Stimulated activated CD8-positive, alpha-beta memory T cell treated with anti-CD3 and anti-CD28 coated beads, Interleukin-12 subunit alpha, Interleukin-12 subunit beta, amount 100 ng/mL, for 1 hour (primary cell): Measurements from ENCODE around the gene TMEM52B.
"Not testable (repeated sequence)": the region's sequence is repeated elsewhere in the genome, so short reads cannot be mapped to it uniquely, and the experiment has no call there.

ENCODE experiments used
- DNase-seq: peaks from one replicate; pipeline ENCODE4 v3.0.0-alpha.2; 2020; ENCODE audit warnings: low read depth

Gene TMEM52B

GRCh38 chr12:10211940-10212738, 33.3 kb downstream of the TMEM52B start:
- peak; percentile 77 for DNase-seq

DNA sequence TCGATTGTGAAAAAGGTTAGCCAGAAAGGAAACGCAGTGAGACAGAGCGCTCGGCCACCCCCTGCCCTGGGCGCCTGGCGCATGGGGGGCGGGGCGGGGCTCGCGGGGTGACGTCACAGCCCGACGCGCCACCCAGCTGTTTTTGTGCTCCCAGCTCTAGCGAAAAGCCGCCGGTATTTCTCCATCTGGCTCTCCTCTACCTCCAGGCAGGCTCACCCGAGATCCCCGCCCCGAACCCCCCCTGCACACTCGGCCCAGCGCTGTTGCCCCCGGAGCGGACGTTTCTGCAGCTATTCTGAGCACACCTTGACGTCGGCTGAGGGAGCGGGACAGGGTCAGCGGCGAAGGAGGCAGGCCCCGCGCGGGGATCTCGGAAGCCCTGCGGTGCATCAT, 33.9 kb downstream of the TMEM52B start, which contains the start of gene GABARAPL1:
Gene GABARAPL1 (plus strand): TSS at position 139 of the 393 bp plus-strand sequence. CDS start 253 bp downstream, at position 392.
- DNase-seq, result peak; percentile 63

DNA sequence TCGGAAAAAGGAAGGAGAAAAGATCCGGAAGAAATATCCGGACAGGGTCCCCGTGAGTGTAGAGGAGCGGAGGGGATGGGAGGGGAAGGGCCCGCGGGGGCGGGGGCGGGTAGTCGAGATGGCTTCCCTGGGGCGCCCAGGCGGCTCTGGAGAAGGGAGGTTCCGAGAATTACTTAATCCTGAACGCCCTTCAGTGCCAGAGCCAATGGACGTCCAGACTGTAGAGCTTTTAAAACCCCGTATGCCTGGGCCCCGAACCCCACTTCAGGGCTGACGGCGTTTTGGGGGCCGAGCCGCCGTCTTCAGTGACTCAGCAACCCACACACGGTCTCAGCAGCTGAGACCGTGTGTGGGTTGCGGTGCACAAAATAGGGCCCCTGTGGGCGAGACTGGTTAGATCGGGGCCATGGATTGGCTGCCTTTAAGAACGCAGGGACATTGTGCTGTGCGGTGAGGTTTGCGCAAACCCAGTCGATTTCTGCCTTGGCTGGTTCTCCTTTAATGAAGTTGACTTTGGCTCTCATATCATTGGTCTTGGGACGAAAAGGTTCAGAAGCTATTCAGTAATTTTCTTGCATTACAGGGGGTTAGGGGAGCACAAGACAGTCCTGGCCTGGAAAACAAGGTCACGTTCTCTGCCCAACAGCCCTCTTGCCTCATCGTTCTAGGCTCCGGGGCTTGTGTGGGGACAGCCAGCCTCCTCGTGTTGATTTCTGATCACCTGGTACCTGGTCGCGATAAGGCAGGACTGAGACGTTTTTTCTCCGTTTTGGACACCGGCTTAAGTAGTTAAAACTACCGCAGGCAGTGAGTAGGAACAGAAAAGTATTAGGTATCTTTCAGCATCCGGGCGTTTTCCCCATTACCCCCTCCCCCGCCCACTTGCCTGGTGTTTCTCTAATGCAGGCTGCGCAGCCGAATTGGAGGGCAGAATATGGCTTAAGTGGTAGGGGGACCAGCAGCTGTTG, 34.6 kb downstream of the TMEM52B start:
- peak; percentile 65 for DNase-seq

- DNase-seq, result no peak
These were observed 35.5 kb downstream of the TMEM52B start for GRCh38 chr12:10214136-10214894.

DNA sequence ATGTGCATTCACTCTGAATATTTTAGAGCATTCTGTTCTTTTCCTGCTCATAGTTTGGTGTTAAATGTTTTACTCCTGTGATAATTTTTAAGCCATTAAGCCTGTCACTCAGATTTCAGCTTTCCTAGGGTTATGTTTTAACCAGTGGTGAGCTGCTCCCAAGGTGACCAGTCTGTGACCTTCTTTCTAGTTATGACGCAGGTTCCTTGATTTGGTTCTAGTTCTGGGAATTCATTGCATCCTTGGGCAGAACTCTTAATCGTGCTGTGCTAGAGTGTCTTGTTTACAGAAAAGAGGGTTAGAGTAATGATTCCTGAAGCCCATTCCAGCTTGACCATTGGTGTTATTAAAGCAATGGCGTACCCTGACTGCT, 36.0 kb downstream of the TMEM52B start:
- no peak for DNase-seq

DNA sequence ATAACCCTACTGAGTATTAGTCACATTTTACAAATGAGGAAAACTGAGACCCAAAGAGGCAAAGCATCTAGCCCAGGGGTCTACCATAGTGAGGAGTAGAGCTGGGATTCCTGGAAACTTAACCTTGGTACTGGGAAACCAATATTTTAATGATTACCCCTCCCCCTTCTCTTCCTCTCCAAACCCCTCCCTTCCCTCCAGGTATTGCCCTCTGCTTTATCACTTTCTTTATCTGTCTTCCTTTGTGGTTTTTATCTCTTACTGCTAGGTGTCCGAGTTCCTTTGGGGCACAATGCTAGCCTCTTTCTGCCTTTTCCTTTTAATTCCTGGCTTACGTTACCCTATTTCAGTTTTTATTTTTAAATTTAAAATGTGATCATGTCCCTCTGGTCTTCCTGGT, 36.6 kb downstream of the TMEM52B start:
- no peak for DNase-seq

- DNase-seq, result not testable (repeated sequence)
These were observed 37.1 kb downstream of the TMEM52B start for GRCh38 chr12:10215946-10216345.

GRCh38 chr12:10218021-10218420, 39.2 kb downstream of the TMEM52B start:
- DNase-seq, result no peak

- DNase-seq, result no peak
These were observed 41.7 kb downstream of the TMEM52B start for GRCh38 chr12:10220398-10221077.

DNA sequence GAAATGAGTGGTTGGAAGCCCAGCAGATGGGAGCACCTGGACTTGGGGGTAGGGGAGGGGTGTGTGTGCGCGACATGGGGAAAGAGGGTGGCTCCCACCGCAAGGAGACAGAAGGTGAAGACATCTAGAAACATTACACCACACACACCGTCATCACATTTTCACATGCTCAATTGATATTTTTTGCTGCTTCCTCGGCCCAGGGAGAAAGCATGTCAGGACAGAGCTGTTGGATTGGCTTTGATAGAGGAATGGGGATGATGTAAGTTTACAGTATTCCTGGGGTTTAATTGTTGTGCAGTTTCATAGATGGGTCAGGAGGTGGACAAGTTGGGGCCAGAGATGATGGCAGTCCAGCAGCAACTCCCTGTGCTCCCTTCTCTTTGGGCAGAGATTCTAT, 43.0 kb downstream of the TMEM52B start:
- DNase-seq, result no peak

DNA sequence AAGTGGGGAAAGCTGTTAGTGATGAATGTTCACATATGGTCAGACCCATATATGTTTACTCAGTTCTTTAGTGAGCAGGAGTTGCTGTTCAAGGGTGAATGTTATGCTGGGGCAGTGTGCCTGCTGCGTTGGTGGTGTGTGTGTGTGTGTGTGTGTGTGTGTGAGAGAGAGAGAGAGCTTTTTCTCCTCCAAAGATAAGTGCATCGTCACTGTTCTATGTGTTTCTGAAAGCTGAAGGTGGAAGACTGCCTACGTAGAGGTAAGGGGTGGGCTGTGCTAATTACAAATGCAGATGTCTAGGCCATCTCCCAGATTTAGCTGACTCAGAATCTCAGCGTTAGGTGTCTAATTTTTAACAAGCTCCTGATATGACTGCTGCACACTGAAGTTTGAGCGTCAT, 44.4 kb downstream of the TMEM52B start:
- DNase-seq, result no peak

DNA sequence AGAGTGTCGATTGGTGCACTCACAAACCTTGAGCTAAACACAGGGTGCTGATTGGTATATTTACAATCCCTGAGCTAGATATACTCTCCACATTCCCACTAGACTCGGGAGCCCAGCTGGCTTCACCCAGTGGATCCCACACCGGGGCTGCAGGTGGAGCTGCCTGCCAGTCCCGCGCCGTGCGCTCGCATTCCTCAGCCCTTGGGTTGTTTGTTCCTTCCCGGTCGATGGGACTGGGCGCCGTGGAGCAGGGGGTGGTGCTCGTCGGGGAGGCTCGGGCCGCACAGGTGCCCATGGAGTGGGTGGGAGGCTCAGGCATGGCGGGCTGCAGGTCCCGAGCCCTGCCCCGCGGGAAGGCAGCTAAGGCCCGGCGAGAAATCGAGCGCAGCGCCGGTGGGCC, 46.6 kb downstream of the TMEM52B start:
- not testable (repeated sequence) for DNase-seq

DNA sequence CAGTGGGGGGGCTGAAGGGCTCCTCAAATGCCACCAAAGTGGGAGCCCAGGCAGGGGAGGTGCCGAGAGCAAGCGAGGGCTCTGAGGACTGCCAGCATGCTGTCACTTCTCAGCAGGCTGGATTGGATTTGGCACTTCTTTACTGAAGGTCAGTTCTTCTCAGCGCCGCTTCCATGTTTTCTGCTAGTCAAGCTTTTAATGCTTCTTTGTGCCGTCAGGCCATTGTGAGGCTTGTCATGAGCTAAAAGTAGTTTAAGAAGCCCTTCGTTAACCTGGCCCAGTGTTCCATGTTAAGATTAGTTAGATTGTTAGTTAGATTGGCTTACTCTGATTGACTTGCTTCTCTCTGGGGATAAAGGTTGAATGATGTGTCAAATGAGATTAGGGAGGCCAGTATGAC, 47.3 kb downstream of the TMEM52B start:
- no peak for DNase-seq

DNA sequence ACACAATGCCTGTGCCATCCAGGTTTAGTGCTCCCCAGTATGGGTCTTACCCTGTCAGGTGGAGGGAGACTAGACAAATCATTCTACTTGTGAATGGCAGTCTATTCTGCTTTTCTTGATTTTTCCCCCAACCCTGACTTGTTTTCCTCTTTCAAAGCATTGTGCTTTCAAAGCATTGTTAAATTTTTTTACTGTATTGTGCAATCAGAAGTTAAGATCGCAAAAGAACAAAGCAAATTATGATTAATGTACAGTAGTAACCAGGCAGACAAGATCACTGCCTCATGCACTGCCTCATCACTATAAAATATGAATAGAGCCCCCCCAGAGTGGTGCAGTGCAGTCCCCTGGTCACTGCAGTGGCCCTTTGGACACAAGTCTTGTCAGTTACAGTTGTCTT, 47.9 kb downstream of the TMEM52B start:
- DNase-seq, result no peak

DNA sequence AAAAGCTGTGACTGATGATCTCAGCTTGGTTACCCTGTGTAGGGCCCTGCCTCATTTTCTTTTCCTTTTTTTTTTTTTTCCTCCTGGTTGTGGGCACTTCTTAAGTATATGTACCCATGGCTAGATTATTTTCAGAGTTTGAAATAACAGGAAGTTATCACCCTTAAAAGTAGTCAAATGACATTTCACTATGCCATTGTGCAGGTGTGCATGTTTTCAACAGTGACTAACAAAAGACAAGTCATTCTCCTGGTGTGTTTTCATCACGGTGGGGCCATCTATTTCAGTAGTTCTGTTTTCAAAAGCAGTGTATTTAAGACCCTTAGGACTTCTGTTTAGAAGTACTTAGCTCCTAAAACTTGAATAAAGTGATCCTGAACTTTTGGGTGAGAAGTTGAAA, 48.8 kb downstream of the TMEM52B start:
- DNase-seq, result no peak

DNA sequence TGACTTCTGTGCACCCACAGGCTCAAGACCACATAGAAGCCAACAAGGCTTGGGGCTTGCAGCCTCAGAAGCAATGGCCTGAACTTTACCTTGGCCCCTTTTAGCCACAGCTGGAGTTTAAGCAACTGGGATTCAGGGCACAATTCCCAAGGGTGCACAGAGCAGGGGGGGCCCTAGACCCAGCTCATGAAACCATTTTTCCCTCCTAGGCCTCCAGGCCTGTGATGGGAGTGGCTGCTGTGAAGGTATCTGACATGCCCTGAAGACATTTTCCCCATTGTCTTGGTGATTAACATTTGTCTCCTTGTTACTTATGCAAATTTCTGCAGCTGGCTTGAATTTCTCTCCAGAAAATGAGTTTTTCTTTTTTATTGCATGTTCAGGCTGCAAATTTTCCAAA, 55.7 kb downstream of the TMEM52B start:
- DNase-seq, result no peak

DNA sequence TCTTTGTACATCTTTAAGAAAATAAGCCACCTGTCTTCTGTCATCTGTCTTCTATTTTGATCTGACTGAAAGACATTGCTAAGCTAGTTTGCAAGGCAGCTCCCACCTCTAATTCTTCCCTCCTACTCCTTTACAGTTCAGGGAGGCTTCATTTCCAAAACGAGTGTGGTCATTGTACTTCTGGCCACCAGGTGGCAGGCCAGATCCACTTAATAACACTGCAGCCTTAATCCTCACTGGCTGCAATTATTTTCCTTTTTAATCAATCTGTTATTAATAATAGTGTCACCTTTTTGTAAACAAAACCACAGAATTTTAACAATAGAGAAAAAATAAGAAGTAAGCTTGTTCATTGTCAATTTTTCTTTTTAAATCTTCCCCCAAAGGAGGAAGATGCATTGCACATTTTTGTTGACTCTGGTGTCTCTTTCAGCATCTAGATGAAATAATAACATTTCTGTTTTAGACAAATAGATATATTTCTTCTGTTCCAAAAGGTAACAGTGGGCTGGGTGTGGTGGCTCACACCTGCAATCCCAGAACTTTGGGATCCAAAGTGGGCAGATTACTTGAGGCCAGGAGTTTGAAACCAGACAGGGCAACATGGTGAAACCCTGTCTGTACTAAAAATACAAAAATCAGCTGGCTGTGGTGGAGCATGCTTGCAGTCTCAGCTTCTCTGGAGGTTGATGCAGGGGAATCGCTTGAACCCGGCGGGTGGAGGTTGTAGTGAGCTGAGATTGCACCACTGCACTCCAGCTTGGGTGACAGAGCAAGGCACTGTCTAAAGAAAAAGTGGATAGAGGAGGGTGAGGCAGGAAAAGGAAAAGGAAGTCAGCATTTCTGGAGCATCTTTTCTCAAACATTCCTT, 57.2 kb downstream of the TMEM52B start:
- peak; percentile 31 for DNase-seq

DNA sequence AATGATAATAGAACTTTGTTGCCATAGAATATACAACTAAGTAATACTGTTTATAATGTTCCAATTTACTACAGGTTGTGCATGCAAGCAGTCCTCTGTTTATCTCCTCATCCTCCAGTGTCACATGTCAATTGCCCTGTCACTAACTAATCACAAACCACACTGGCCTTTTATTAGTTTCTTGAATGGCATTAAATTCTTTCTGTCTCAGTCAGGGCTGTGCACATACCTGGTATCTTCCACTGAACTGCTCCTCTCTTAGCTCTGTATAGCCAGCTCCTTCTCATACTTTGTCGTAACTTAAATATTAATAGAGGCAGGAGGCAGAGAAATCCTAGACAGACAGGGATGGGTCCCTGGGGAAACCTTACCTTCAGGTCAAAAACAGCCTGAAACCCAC, 57.9 kb downstream of the TMEM52B start:
- no peak for DNase-seq

GRCh38 chr12:10238526-10238925, 59.7 kb downstream of the TMEM52B start:
- DNase-seq, result no peak

DNA sequence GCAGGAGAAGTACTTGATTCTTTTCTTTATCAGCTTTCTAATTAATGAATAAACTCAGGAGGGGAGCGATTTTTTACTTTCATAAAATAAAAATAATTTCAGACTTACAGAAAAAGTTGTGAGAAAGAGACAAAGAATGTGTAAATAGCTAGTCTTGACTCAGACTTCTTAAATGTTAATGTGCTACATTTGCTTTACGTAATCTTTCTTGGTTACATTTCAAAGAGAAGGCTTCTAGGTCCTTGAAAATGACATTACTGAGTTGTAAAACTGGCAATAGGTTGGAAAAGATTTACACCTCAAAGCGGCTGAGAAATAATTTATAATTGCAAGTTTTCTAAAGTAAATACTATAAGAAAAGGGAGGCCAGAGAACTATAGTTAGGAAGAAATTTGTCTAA, 62.5 kb downstream of the TMEM52B start:
- no peak for DNase-seq
